WTC11 (cell line): ENCODE measurements around the gene PSENEN. TPM values are rescaled to one million over a fixed set of nuclear protein-coding genes. Genes with fewer than 3 reads are reported as not detected.
A peak's percentile ranks its signal among the peaks of the same experiment; 100 is the strongest.

Source experiments
- ATAC-seq: fragments of 200-7000 bp; cut with Tn5 transposase; 2 replicates; pipeline ENCODE4 v1.10.0; 2021; ENCODE audit warnings: mild to moderate bottlenecking, moderate library complexity
- Bru-seq: library from RNA; stranded (reverse); fragments of 400-500 nt; gene quantifications from one replicate; lab custom pipeline; 2021; lab: Mats Ljungman, UMichigan
- CTCF ChIA-PET: fragments of 300-600 bp; sonication (Branson Sonifier 250); formaldehyde crosslinking; loops from one replicate; lab custom pipeline; 2021; ENCODE audit warnings: antibody characterized with exemption; lab: Charles Lee
- POLR2A ChIA-PET: fragments of 350-600 bp; sonication (Branson Sonifier 250); formaldehyde crosslinking; loops from one replicate; lab custom pipeline; 2021; ENCODE audit warnings: antibody characterized with exemption; lab: Charles Lee
- DNase-seq: peaks from one replicate; pipeline ENCODE4 v3.0.0; 2021; ENCODE audit warnings: low spot score
- H3K27ac Mint-ChIP-seq: 2 replicates; pipeline ENCODE4 v1.8.0; 2021; ENCODE audit warnings: mixed read lengths
- H3K27me3 Mint-ChIP-seq: 2 replicates; pipeline ENCODE4 v1.8.0; 2021; ENCODE audit warnings: low read depth, mild to moderate bottlenecking, moderate library complexity, mixed read lengths
- H3K36me3 Mint-ChIP-seq: 2 replicates; pipeline ENCODE4 v1.8.0; 2021; ENCODE audit warnings: mixed read lengths
- H3K4me1 Mint-ChIP-seq: 2 replicates; pipeline ENCODE4 v1.8.0; 2022; ENCODE audit warnings: mixed read lengths
- H3K4me3 Mint-ChIP-seq: 2 replicates; pipeline ENCODE4 v1.8.0; 2021; ENCODE audit warnings: mild to moderate bottlenecking, moderate library complexity, mixed read lengths
- H3K9me3 Mint-ChIP-seq: 2 replicates; pipeline ENCODE4 v1.8.0; 2021; ENCODE audit warnings: mixed read lengths
- CREM ChIP-seq: sonication (generic); formaldehyde crosslinking; IDR thresholded peaks from 2 replicates; pipeline ENCODE4 v1.8.1; 2022; ENCODE audit warnings: mild to moderate bottlenecking, missing genetic modification reagents, moderate library complexity
- ESRRA ChIP-seq: sonication (generic); formaldehyde crosslinking; IDR thresholded peaks from 2 replicates; pipeline ENCODE4 v1.8.1; 2022; ENCODE audit warnings: mild to moderate bottlenecking, missing genetic modification reagents, borderline replicate concordance
- FOXP1 ChIP-seq: sonication (generic); formaldehyde crosslinking; IDR thresholded peaks from 2 replicates; pipeline ENCODE4 v1.8.0; 2022; ENCODE audit warnings: missing genetic modification reagents, mild to moderate bottlenecking, moderate library complexity, borderline replicate concordance
- GABPB1 ChIP-seq: sonication (generic); formaldehyde crosslinking; IDR thresholded peaks from 2 replicates; pipeline ENCODE4 v1.8.1; 2023; ENCODE audit warnings: mild to moderate bottlenecking, missing genetic modification reagents
- GRHL2 ChIP-seq: fragments of 250-450 bp; sonication (Bioruptor Pico); IDR thresholded peaks from 2 replicates; pipeline ENCODE4 v1.8.0; 2022; ENCODE audit warnings: mild to moderate bottlenecking, moderate library complexity; ENCODE audit not compliant: insufficient replicate concordance, severe bottlenecking
- JUN ChIP-seq: sonication (generic); formaldehyde crosslinking; IDR thresholded peaks from 2 replicates; pipeline ENCODE4 v1.8.0; 2023; ENCODE audit warnings: mild to moderate bottlenecking, missing genetic modification reagents
- MXD4 ChIP-seq: fragments of 250-450 bp; sonication (Bioruptor Pico); IDR thresholded peaks from 2 replicates; pipeline ENCODE4 v1.8.0; 2021; ENCODE audit warnings: mild to moderate bottlenecking, moderate library complexity, borderline replicate concordance
- NFE2L1 ChIP-seq: sonication (generic); formaldehyde crosslinking; IDR thresholded peaks from 2 replicates; pipeline ENCODE4 v1.8.1; 2023; ENCODE audit warnings: missing genetic modification reagents
- SMAD4 ChIP-seq: sonication (generic); formaldehyde crosslinking; IDR thresholded peaks from 2 replicates; pipeline ENCODE4 v1.8.0; 2022; ENCODE audit warnings: mild to moderate bottlenecking, missing genetic modification reagents
- TCF7 ChIP-seq: sonication (generic); formaldehyde crosslinking; IDR thresholded peaks from 2 replicates; pipeline ENCODE4 v1.8.0; 2022; ENCODE audit warnings: mild to moderate bottlenecking, low read depth, missing genetic modification reagents, moderate library complexity
- TP53 ChIP-seq: sonication (generic); formaldehyde crosslinking; IDR thresholded peaks from 2 replicates; pipeline ENCODE4 v1.8.1; 2023; ENCODE audit warnings: mild to moderate bottlenecking, missing genetic modification reagents
- ZNF232 ChIP-seq: sonication (generic); formaldehyde crosslinking; IDR thresholded peaks from 2 replicates; pipeline ENCODE4 v1.8.0; 2022; ENCODE audit warnings: mild to moderate bottlenecking, missing genetic modification reagents
- ZNF425 ChIP-seq: fragments of 250-450 bp; sonication (Bioruptor Pico); conservative IDR thresholded peaks from 2 replicates; pipeline ENCODE4 v1.9.0; 2021; ENCODE audit warnings: mild to moderate bottlenecking
- ZNF671 ChIP-seq: fragments of 250-450 bp; sonication (Bioruptor Pico); IDR thresholded peaks from 2 replicates; pipeline ENCODE4 v1.8.0; 2021; ENCODE audit warnings: mild to moderate bottlenecking
- long read RNA-seq, 3 experiments: library from RNA in 1 of 3; library from capped mRNA in 1 of 3; library from polyadenylated mRNA in 1 of 3; unstranded in 2 of 3; stranded (forward) in 1 of 3; transcript quantifications; one replicate each; pipeline ENCODE4 v2.0.0, GENCODE V29; 2021
- total RNA-seq: library from RNA; stranded (reverse); gene quantifications from 3 replicates; pipeline ENCODE4 v1.2.3, GENCODE V29; 2021
- TF ChIP-seq, protein P1 (sequence below): sonication (generic); formaldehyde crosslinking; conservative IDR thresholded peaks from 2 replicates; pipeline ENCODE4 v1.8.1; 2023; ENCODE audit warnings: mild to moderate bottlenecking, low read depth, missing genetic modification reagents, moderate library complexity
- TF ChIP-seq, protein P2 (sequence below): sonication (generic); formaldehyde crosslinking; IDR thresholded peaks from 2 replicates; pipeline ENCODE4 v1.8.0; 2022; ENCODE audit warnings: mild to moderate bottlenecking, missing genetic modification reagents
- TF ChIP-seq, protein P3 (sequence below): sonication (generic); formaldehyde crosslinking; IDR thresholded peaks from 2 replicates; pipeline ENCODE4 v1.8.1; 2023; ENCODE audit warnings: mild to moderate bottlenecking, missing genetic modification reagents
- TF ChIP-seq, protein P4 (sequence below): sonication (generic); formaldehyde crosslinking; IDR thresholded peaks from 2 replicates; pipeline ENCODE4 v1.8.1; 2022; ENCODE audit warnings: missing genetic modification reagents, borderline replicate concordance

Gene PSENEN, protein sequence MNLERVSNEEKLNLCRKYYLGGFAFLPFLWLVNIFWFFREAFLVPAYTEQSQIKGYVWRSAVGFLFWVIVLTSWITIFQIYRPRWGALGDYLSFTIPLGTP
- total RNA-seq, result 80.3 to 85.3 TPM (median 84.0 TPM) in 3 replicates
- percentile 85 among the genes with signal in this experiment for Bru-seq, nascent RNA
- long read RNA-seq, experiment 1, transcript PSENEN-202 (4 exons, 1,661 nt), result major isoform, 59 of 72 reads
- long read RNA-seq, experiment 1, partial matches to known transcripts, result 5 of 72 reads
- long read RNA-seq, experiment 1, other reads (novel, unspliced or antisense), result 3 of 72 reads
- long read RNA-seq, experiment 2, transcript PSENEN-202 (4 exons, 1,661 nt), result major isoform, 55 of 107 reads
- long read RNA-seq, experiment 2, partial matches to known transcripts, result 48 of 107 reads
- long read RNA-seq, experiment 2, other reads (novel, unspliced or antisense), result 0 of 107 reads
- long read RNA-seq, experiment 3, partial matches to known transcripts, result 3 of 6 reads
- long read RNA-seq, experiment 3, other reads (novel, unspliced or antisense), result 0 of 6 reads

GRCh38 chr19:35745328-35746086, at the start of gene PSENEN, which contains the start of gene U2AF1L4:
TSS of gene PSENEN (plus strand) at chr19:35745651. CDS start at chr19:35745931, 280 bp downstream.
TSS of gene U2AF1L4 (minus strand) at chr19:35745418. CDS start at chr19:35745391, 27 bp downstream.
- peak; percentile 96 for DNase-seq
- ChIA-PET CTCF (interaction anchor here (0.6 to 2.0 kb wide), 17 partner anchors 11 to 309 kb away, joined by 3 to 41 read pairs (median 4); partner anchors contain the start of genes COX6B1, HSPB6, KIRREL2 and PROSER3), POLR2A (interaction anchor here (0.6 to 1.5 kb wide), 6 partner anchors 11 to 218 kb away, joined by 3 to 6 read pairs (median 4); partner anchors contain the start of genes HSPB6 and KMT2B)
- Mint-ChIP-seq H3K4me3 (peak within 1 kb of the TSS; percentile 98), H3K36me3 (peaks cover 6% of the 10 kb centered on the region; the same call in 1 of the 2 replicates), H3K27me3 (no peaks in the 10 kb centered on the region), H3K27ac (peak within 1 kb of the TSS; percentile 99), H3K9me3 (no peaks in the 10 kb centered on the region), H3K4me1 (peaks cover 27% of the 10 kb centered on the region)
- TF ChIP-seq SMAD4 (CRISPR knock-in tag) (no peak), CREM (CRISPR knock-in tag) (peak; percentile 88; the same call in 1 of the 2 replicates), GABPB1 (peak; percentile 68)
- ATAC-seq, result peak; percentile 29

- no peak for TF ChIP-seq ZNF425 (CRISPR knock-in tag)
- TF ChIP-seq, protein P1, sequence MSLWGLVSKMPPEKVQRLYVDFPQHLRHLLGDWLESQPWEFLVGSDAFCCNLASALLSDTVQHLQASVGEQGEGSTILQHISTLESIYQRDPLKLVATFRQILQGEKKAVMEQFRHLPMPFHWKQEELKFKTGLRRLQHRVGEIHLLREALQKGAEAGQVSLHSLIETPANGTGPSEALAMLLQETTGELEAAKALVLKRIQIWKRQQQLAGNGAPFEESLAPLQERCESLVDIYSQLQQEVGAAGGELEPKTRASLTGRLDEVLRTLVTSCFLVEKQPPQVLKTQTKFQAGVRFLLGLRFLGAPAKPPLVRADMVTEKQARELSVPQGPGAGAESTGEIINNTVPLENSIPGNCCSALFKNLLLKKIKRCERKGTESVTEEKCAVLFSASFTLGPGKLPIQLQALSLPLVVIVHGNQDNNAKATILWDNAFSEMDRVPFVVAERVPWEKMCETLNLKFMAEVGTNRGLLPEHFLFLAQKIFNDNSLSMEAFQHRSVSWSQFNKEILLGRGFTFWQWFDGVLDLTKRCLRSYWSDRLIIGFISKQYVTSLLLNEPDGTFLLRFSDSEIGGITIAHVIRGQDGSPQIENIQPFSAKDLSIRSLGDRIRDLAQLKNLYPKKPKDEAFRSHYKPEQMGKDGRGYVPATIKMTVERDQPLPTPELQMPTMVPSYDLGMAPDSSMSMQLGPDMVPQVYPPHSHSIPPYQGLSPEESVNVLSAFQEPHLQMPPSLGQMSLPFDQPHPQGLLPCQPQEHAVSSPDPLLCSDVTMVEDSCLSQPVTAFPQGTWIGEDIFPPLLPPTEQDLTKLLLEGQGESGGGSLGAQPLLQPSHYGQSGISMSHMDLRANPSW (CRISPR knock-in tag), result no peak
- TF ChIP-seq FOXP1 (CRISPR knock-in tag), result no peak
- TF ChIP-seq ZNF671 (CRISPR knock-in tag), result no peak
- TF ChIP-seq TCF7 (CRISPR knock-in tag), result no peak
- TF ChIP-seq, protein P2, sequence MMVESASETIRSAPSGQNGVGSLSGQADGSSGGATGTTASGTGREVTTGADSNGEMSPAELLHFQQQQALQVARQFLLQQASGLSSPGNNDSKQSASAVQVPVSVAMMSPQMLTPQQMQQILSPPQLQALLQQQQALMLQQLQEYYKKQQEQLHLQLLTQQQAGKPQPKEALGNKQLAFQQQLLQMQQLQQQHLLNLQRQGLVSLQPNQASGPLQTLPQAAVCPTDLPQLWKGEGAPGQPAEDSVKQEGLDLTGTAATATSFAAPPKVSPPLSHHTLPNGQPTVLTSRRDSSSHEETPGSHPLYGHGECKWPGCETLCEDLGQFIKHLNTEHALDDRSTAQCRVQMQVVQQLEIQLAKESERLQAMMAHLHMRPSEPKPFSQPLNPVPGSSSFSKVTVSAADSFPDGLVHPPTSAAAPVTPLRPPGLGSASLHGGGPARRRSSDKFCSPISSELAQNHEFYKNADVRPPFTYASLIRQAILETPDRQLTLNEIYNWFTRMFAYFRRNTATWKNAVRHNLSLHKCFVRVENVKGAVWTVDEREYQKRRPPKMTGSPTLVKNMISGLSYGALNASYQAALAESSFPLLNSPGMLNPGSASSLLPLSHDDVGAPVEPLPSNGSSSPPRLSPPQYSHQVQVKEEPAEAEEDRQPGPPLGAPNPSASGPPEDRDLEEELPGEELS (CRISPR knock-in tag), result no peak
- no peak for TF ChIP-seq ESRRA (CRISPR knock-in tag)
- no peak for TF ChIP-seq MXD4
- TF ChIP-seq, protein P3, sequence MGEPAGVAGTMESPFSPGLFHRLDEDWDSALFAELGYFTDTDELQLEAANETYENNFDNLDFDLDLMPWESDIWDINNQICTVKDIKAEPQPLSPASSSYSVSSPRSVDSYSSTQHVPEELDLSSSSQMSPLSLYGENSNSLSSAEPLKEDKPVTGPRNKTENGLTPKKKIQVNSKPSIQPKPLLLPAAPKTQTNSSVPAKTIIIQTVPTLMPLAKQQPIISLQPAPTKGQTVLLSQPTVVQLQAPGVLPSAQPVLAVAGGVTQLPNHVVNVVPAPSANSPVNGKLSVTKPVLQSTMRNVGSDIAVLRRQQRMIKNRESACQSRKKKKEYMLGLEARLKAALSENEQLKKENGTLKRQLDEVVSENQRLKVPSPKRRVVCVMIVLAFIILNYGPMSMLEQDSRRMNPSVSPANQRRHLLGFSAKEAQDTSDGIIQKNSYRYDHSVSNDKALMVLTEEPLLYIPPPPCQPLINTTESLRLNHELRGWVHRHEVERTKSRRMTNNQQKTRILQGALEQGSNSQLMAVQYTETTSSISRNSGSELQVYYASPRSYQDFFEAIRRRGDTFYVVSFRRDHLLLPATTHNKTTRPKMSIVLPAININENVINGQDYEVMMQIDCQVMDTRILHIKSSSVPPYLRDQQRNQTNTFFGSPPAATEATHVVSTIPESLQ, result no peak
- TF ChIP-seq CREM (CRISPR knock-in tag), result no peak
- TF ChIP-seq, protein P4, sequence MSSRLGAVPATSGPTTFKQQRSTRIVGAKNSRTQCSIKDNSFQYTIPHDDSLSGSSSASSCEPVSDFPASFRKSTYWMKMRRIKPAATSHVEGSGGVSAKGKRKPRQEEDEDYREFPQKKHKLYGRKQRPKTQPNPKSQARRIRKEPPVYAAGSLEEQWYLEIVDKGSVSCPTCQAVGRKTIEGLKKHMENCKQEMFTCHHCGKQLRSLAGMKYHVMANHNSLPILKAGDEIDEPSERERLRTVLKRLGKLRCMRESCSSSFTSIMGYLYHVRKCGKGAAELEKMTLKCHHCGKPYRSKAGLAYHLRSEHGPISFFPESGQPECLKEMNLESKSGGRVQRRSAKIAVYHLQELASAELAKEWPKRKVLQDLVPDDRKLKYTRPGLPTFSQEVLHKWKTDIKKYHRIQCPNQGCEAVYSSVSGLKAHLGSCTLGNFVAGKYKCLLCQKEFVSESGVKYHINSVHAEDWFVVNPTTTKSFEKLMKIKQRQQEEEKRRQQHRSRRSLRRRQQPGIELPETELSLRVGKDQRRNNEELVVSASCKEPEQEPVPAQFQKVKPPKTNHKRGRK (CRISPR knock-in tag), result no peak
- no peak for TF ChIP-seq GRHL2 (CRISPR knock-in tag)
- no peak for TF ChIP-seq TP53 (CRISPR knock-in tag)
- TF ChIP-seq ZNF232 (CRISPR knock-in tag), result no peak
- no peak for TF ChIP-seq NFE2L1 (CRISPR knock-in tag)
- TF ChIP-seq JUN (CRISPR knock-in tag), result no peak
- TF ChIP-seq, all 79 proteins: peak for 0
- CTCF ChIA-PET, result interaction anchor here (1.1 to 1.7 kb wide), 3 partner anchors 11 to 235 kb away, joined by 3 to 6 read pairs (median 3); no protein-coding TSS in a partner anchor
- Mint-ChIP-seq H3K36me3 (no peaks in the 10 kb centered on the region), H3K27ac (no peak overlapping the region), H3K9me3 (peaks cover 4% of the 10 kb centered on the region; the same call in 1 of the 2 replicates), H3K27me3 (peaks cover 11% of the 10 kb centered on the region), H3K4me3 (no peak overlapping the region), H3K4me1 (no peaks in the 10 kb centered on the region; the same call in 1 of the 2 replicates)
- POLR2A ChIA-PET, result no interaction called here
- no peak for DNase-seq
- no peak for ATAC-seq
Measured at GRCh38 chr19:35695895-35696422, 49.5 kb upstream of the PSENEN start.
